T-helper 1 cell treated with Interleukin-12 subunit alpha and Interleukin-12 subunit beta and Interleukin-4 antibody, amounts not matched to agents 30 μg/mL and 1 μg/mL, for 36 hours (primary cell): ENCODE data around the gene ESRP2.
A peak's percentile ranks its signal among the peaks of the same experiment; 100 is the strongest.

Experiments
- H3K27ac Mint-ChIP-seq: one replicate; pipeline ENCODE4 v1.8.0; 2021; ENCODE audit warnings: mild to moderate bottlenecking, mixed read lengths
- H3K27me3 Mint-ChIP-seq: one replicate; pipeline ENCODE4 v1.8.0; 2021; ENCODE audit warnings: low read depth, mixed read lengths
- H3K36me3 Mint-ChIP-seq: one replicate; pipeline ENCODE4 v1.8.0; 2021; ENCODE audit warnings: low read depth, mixed read lengths
- H3K4me1 Mint-ChIP-seq: one replicate; pipeline ENCODE4 v1.8.0; 2021; ENCODE audit warnings: low read depth, mixed read lengths
- H3K4me3 Mint-ChIP-seq: one replicate; pipeline ENCODE4 v1.8.0; 2021; ENCODE audit warnings: mild to moderate bottlenecking, moderate library complexity, mixed read lengths
- H3K9me3 Mint-ChIP-seq: one replicate; pipeline ENCODE4 v1.8.0; 2021; ENCODE audit warnings: mixed read lengths

Gene ESRP2

GRCh38 chr16:68270353-68270752 is 34.4 kb upstream of the ESRP2 start:
- Mint-ChIP-seq H3K4me3 (no peak overlapping the region), H3K27ac (peak overlapping the region; percentile 57), H3K4me1 (peaks cover 70% of the 10 kb centered on the region), H3K27me3 (no peaks in the 10 kb centered on the region), H3K9me3 (no peaks in the 10 kb centered on the region), H3K36me3 (peaks cover 45% of the 10 kb centered on the region)

- H3K27ac Mint-ChIP-seq, result peak overlapping the region; percentile 75
- H3K4me3 Mint-ChIP-seq, result no peak overlapping the region
- H3K9me3 Mint-ChIP-seq, result no peaks in the 10 kb centered on the region
- H3K36me3 Mint-ChIP-seq, result peaks cover 48% of the 10 kb centered on the region
- peaks cover 68% of the 10 kb centered on the region for H3K4me1 Mint-ChIP-seq
- H3K27me3 Mint-ChIP-seq, result no peaks in the 10 kb centered on the region
Observed at GRCh38 chr16:68269793-68270192, 33.9 kb upstream of the ESRP2 start.

GRCh38 chr16:68267612-68268405 is 31.9 kb upstream of the ESRP2 start:
- Mint-ChIP-seq H3K36me3 (peaks cover 32% of the 10 kb centered on the region), H3K4me3 (peak overlapping the region; percentile 24), H3K4me1 (peaks cover 58% of the 10 kb centered on the region), H3K9me3 (no peaks in the 10 kb centered on the region), H3K27ac (peak overlapping the region; percentile 64), H3K27me3 (no peaks in the 10 kb centered on the region)

- peaks cover 48% of the 10 kb centered on the region for H3K4me1 Mint-ChIP-seq
- H3K27me3 Mint-ChIP-seq, result no peaks in the 10 kb centered on the region
- H3K27ac Mint-ChIP-seq, result peak overlapping the region; percentile 97
- H3K36me3 Mint-ChIP-seq, result peaks cover 24% of the 10 kb centered on the region
- H3K4me3 Mint-ChIP-seq, result peak overlapping the region; percentile 95
- no peaks in the 10 kb centered on the region for H3K9me3 Mint-ChIP-seq
Observed at GRCh38 chr16:68265078-68265920, 29.4 kb upstream of the ESRP2 start.

GRCh38 chr16:68264128-68265077 is 28.5 kb upstream of the ESRP2 start, which contains the start of gene SLC7A6:
TSS of gene SLC7A6 (plus strand) at chr16:68264526. CDS start at chr16:68274727, 10,201 bp downstream.
- H3K27ac Mint-ChIP-seq, result peak within 1 kb of the TSS; percentile 97
- peaks cover 39% of the 10 kb centered on the region for H3K4me1 Mint-ChIP-seq
- H3K36me3 Mint-ChIP-seq, result peaks cover 22% of the 10 kb centered on the region
- no peaks in the 10 kb centered on the region for H3K27me3 Mint-ChIP-seq
- peak within 1 kb of the TSS; percentile 95 for H3K4me3 Mint-ChIP-seq
- no peaks in the 10 kb centered on the region for H3K9me3 Mint-ChIP-seq

- Mint-ChIP-seq H3K27ac (peak overlapping the region; percentile 97), H3K9me3 (no peaks in the 10 kb centered on the region), H3K4me1 (peaks cover 34% of the 10 kb centered on the region), H3K27me3 (no peaks in the 10 kb centered on the region), H3K36me3 (peaks cover 19% of the 10 kb centered on the region), H3K4me3 (peak overlapping the region; percentile 91)
Observed at GRCh38 chr16:68263559-68264127, 27.7 kb upstream of the ESRP2 start.

GRCh38 chr16:68259007-68259825 is 23.3 kb upstream of the ESRP2 start:
- peaks cover 21% of the 10 kb centered on the region for H3K4me1 Mint-ChIP-seq
- no peak overlapping the region for H3K27ac Mint-ChIP-seq

GRCh38 chr16:68257906-68258800 is 22.2 kb upstream of the ESRP2 start:
- H3K27me3 Mint-ChIP-seq, result no peaks in the 10 kb centered on the region
- H3K9me3 Mint-ChIP-seq, result no peaks in the 10 kb centered on the region
- no peak overlapping the region for H3K27ac Mint-ChIP-seq
- peaks cover 12% of the 10 kb centered on the region for H3K4me1 Mint-ChIP-seq
- H3K36me3 Mint-ChIP-seq, result peaks cover 6% of the 10 kb centered on the region
- no peak overlapping the region for H3K4me3 Mint-ChIP-seq

More at GRCh38 chr16:68259007-68259825, 23.3 kb upstream of the ESRP2 start:
- no peaks in the 10 kb centered on the region for H3K27me3 Mint-ChIP-seq
- no peaks in the 10 kb centered on the region for H3K9me3 Mint-ChIP-seq
- H3K4me3 Mint-ChIP-seq, result no peak overlapping the region
- peaks cover 4% of the 10 kb centered on the region for H3K36me3 Mint-ChIP-seq

GRCh38 chr16:68257251-68257905 is 21.5 kb upstream of the ESRP2 start:
- Mint-ChIP-seq H3K36me3 (peaks cover 6% of the 10 kb centered on the region), H3K27ac (no peak overlapping the region), H3K4me3 (no peak overlapping the region), H3K4me1 (peaks cover 11% of the 10 kb centered on the region), H3K27me3 (no peaks in the 10 kb centered on the region), H3K9me3 (no peaks in the 10 kb centered on the region)

GRCh38 chr16:68255712-68256111 is 19.8 kb upstream of the ESRP2 start:
- H3K4me1 Mint-ChIP-seq, result peaks cover 6% of the 10 kb centered on the region
- no peaks in the 10 kb centered on the region for H3K9me3 Mint-ChIP-seq

GRCh38 chr16:68253721-68254120 is 17.8 kb upstream of the ESRP2 start:
- H3K9me3 Mint-ChIP-seq, result no peaks in the 10 kb centered on the region
- no peak overlapping the region for H3K4me3 Mint-ChIP-seq
- H3K27ac Mint-ChIP-seq, result no peak overlapping the region
- H3K36me3 Mint-ChIP-seq, result peaks cover 11% of the 10 kb centered on the region
- no peaks in the 10 kb centered on the region for H3K27me3 Mint-ChIP-seq
- peaks cover 6% of the 10 kb centered on the region for H3K4me1 Mint-ChIP-seq

More at GRCh38 chr16:68255712-68256111, 19.8 kb upstream of the ESRP2 start:
- no peak overlapping the region for H3K4me3 Mint-ChIP-seq
- no peaks in the 10 kb centered on the region for H3K27me3 Mint-ChIP-seq
- no peak overlapping the region for H3K27ac Mint-ChIP-seq
- H3K36me3 Mint-ChIP-seq, result peaks cover 10% of the 10 kb centered on the region

GRCh38 chr16:68252383-68252782 is 16.5 kb upstream of the ESRP2 start:
- no peak overlapping the region for H3K27ac Mint-ChIP-seq
- no peaks in the 10 kb centered on the region for H3K27me3 Mint-ChIP-seq
- peaks cover 9% of the 10 kb centered on the region for H3K36me3 Mint-ChIP-seq
- H3K4me1 Mint-ChIP-seq, result peaks cover 4% of the 10 kb centered on the region
- no peak overlapping the region for H3K4me3 Mint-ChIP-seq
- H3K9me3 Mint-ChIP-seq, result no peaks in the 10 kb centered on the region
